GM21447 (cell line): ENCODE measurements around the gene TCEA2.

Experiments
- ATAC-seq: cut with Tn5 transposase; IDR thresholded peaks from one replicate; pipeline ENCODE4 v1.9.1; 2021; ENCODE audit not compliant: unreplicated experiment

The TCEA2 gene

GRCh38 chr20:64064145-64064698 lies 1.2 kb downstream of the TCEA2 start:
- no peak for ATAC-seq

GRCh38 chr20:64065062-64065973 lies 2.3 kb downstream of the TCEA2 start:
- ATAC-seq = no peak

- peak; percentile 61 for ATAC-seq
Measured at GRCh38 chr20:64065974-64066343, 3.0 kb downstream of the TCEA2 start.

- ATAC-seq = no peak
Measured at GRCh38 chr20:64067005-64067632, 4.1 kb downstream of the TCEA2 start.

GRCh38 chr20:64067733-64068307 lies 4.8 kb downstream of the TCEA2 start:
- ATAC-seq = no peak

GRCh38 chr20:64068386-64069208 lies 5.6 kb downstream of the TCEA2 start:
- no peak for ATAC-seq

- no peak for ATAC-seq
Measured at GRCh38 chr20:64069209-64069613, 6.2 kb downstream of the TCEA2 start.

GRCh38 chr20:64069614-64070243 lies 6.7 kb downstream of the TCEA2 start:
- no peak for ATAC-seq

- no peak for ATAC-seq
Measured at GRCh38 chr20:64070244-64070993, 7.4 kb downstream of the TCEA2 start.

- no peak for ATAC-seq
Measured at GRCh38 chr20:64071341-64072332, 8.6 kb downstream of the TCEA2 start.

GRCh38 chr20:64072498-64073063 lies 9.6 kb downstream of the TCEA2 start:
- no peak for ATAC-seq

- no peak for ATAC-seq
Measured at GRCh38 chr20:64073476-64074183, 10.6 kb downstream of the TCEA2 start.

GRCh38 chr20:64074184-64074789 lies 11.3 kb downstream of the TCEA2 start:
- ATAC-seq = no peak

- ATAC-seq = no peak
Measured at GRCh38 chr20:64074963-64075362, 12.0 kb downstream of the TCEA2 start.

GRCh38 chr20:64075556-64075955 lies 12.6 kb downstream of the TCEA2 start:
- no peak for ATAC-seq

- ATAC-seq = no peak
Measured at GRCh38 chr20:64076061-64076997, 13.3 kb downstream of the TCEA2 start.
